Testis (tissue), 2 donors: ENCODE data around the gene FILIP1L.

Source experiments
- CTCF ChIP-seq, 3 experiments: fragments of 450-650 bp in 2 of 3; fragments of 200-600 bp in 1 of 3; sonication (generic) in 1 of 3; IDR thresholded peaks; one replicate each; pipeline ENCODE4 v1.5.1; 2016 to 2019; ENCODE audit warnings: antibody characterized with exemption in 3 of 3, mild to moderate bottlenecking in 2 of 3, moderate library complexity in 1 of 3
- POLR2A ChIP-seq: fragments of 450-650 bp; IDR thresholded peaks from one replicate; pipeline ENCODE4 v1.6.1; 2017; ENCODE audit warnings: antibody characterized with exemption, mild to moderate bottlenecking, moderate library complexity

DNA sequence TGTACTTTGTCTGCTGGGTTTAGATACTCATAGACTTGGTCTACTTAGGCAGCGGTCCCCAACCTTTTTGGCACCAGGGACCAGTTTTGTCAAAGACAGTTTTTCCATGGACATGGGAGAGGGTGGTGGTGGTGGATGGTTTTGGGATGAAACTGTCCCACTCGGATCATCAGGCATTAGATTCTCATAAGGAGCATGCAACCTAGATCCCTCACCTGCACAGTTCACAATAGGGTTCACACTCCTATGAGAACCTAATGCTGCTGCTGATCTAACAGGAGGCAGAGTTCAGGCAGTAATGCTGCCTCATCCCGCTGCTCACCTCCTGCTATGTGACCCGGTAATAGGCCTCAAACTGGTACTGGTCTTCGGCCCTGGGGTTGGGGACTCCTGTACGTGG lies 251.3 kb downstream of the FILIP1L start:
- TF ChIP-seq CTCF (IDR thresholded peaks at IDR 0.05), result no peak
- TF ChIP-seq POLR2A, result no peak
